Calu3 (cell line): ENCODE results near the gene FOXP1. TPM values are rescaled to one million over a fixed set of nuclear protein-coding genes. Genes with fewer than 3 reads are reported as not detected.

Source experiments
- BruUV-seq: library from RNA; stranded (reverse); fragments of 400-500 nt; replicated peaks from 2 replicates; lab custom pipeline; 2021; lab: Mats Ljungman, UMichigan
- CTCF ChIA-PET: fragments of 300-600 bp; sonication (Branson Sonifier 250); formaldehyde crosslinking; loops from one replicate; lab custom pipeline; 2022; ENCODE audit warnings: antibody characterized with exemption; lab: Charles Lee
- DNase-seq: peaks from one replicate; pipeline ENCODE4 v3.0.0; 2022
- H3K27ac Mint-ChIP-seq: one replicate; pipeline ENCODE4 v1.8.0; 2022; ENCODE audit warnings: mixed read lengths; ENCODE audit not compliant: unreplicated experiment
- H3K27me3 Mint-ChIP-seq: one replicate; pipeline ENCODE4 v1.8.0; 2022; ENCODE audit warnings: mixed read lengths; ENCODE audit not compliant: unreplicated experiment
- H3K36me3 Mint-ChIP-seq: one replicate; pipeline ENCODE4 v1.8.0; 2022; ENCODE audit warnings: mild to moderate bottlenecking, moderate library complexity, mixed read lengths; ENCODE audit not compliant: insufficient read depth, unreplicated experiment
- H3K4me1 Mint-ChIP-seq: one replicate; pipeline ENCODE4 v1.8.0; 2022; ENCODE audit warnings: mild to moderate bottlenecking, low read depth, mixed read lengths; ENCODE audit not compliant: unreplicated experiment
- H3K4me3 Mint-ChIP-seq: one replicate; pipeline ENCODE4 v1.8.0; 2022; ENCODE audit warnings: mild to moderate bottlenecking, low read depth, moderate library complexity, mixed read lengths; ENCODE audit not compliant: unreplicated experiment
- H3K9me3 Mint-ChIP-seq: one replicate; pipeline ENCODE4 v1.8.0; 2022; ENCODE audit warnings: low read depth, mixed read lengths; ENCODE audit not compliant: unreplicated experiment
- CTCF ChIP-seq: fragments of 200-600 bp; IDR thresholded peaks from one replicate; pipeline ENCODE4 v1.8.0; 2022; ENCODE audit warnings: antibody characterized with exemption; ENCODE audit not compliant: unreplicated experiment
- intact Hi-C: fragments of 100-400 bp; cut with micrococcal nuclease; formaldehyde crosslinking; loops from one replicate; pipeline ENCODE4 v1.10.0; 2022; ENCODE audit not compliant: unreplicated experiment
- total RNA-seq: library from RNA; stranded (reverse); gene quantifications from 2 replicates; pipeline ENCODE4 v1.2.3, GENCODE V29; 2022

Gene FOXP1
- total RNA-seq, 1 experiment from 2014 or later, result 82.8 TPM

DNA sequence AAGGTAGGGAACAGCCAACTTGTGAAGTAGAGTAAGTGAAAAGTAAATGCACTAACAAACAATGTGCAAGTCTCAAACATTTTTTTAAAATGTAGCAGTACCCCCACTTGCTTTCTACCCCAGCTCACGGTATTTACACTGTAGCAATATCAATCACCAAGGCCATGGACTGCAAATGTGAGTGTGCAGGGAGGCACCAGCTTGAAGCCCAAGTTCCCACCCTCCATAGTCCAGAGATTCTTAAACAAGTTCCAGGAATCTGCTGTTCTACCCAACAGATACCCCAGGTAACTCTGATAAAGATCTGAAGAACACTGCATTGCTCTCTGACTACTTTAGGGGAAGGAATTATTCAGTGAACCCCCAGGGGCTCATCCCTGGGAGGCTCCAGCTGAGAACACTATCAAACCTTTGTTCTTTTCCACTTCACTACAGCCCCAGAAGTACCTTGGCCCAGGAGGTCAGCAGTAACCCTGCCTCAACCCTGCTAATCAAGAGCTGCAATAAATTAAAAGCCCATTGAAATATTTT lies 86.1 kb downstream of the FOXP1 start:
- peaks cover 9% of the 10 kb centered on the region for H3K36me3 Mint-ChIP-seq
- H3K9me3 Mint-ChIP-seq, result peaks cover 2% of the 10 kb centered on the region
- no peak for DNase-seq
- no peak for TF ChIP-seq CTCF
- BruUV-seq, result no TSS peak
- no peak overlapping the region for H3K27ac Mint-ChIP-seq
- H3K4me3 Mint-ChIP-seq, result no peak overlapping the region
- intact Hi-C loops, result no loop called here
- CTCF ChIA-PET, result no interaction called here
- peaks cover 14% of the 10 kb centered on the region for H3K4me1 Mint-ChIP-seq
- no peaks in the 10 kb centered on the region for H3K27me3 Mint-ChIP-seq

DNA sequence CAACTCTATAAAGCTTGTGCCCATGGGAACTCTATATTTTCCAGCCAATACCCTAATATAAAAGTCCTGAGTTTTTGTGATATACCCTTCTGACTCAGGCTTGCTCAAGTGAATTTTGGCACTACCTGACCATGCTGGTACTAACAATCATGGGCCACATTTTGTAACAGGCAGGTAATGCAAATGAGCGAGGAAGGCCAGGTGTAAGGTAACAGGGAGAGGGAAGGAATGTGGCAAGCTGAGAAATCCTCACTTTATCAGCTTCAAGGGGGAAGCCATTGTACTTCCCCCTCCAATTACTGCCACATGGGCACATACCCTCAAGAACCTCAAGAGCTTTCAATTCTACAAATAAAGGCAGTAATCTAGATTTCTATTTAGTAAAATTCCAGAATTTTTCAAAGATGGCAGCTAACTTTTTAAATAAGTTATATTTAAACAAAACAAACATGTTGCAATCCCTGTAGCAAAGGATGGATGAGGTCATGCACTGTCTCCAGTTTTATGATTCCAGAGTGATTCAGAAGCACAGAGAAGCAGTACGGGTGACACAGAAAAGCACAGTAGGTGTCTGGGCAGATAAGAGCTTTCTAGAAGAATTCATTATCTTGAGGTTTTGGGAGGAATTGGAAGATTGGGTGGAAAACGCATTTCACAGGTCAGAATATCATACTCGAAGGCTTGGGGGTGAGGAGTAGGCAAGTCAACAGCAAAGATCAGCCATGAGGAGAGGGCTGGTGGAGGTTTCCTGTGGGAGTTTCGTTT lies 87.6 kb downstream of the FOXP1 start:
- Mint-ChIP-seq H3K4me3 (no peak overlapping the region), H3K27ac (no peak overlapping the region), H3K9me3 (peaks cover 2% of the 10 kb centered on the region), H3K27me3 (no peaks in the 10 kb centered on the region), H3K36me3 (peaks cover 9% of the 10 kb centered on the region), H3K4me1 (peaks cover 14% of the 10 kb centered on the region)
- intact Hi-C loops, result no loop called here
- BruUV-seq, result no TSS peak
- DNase-seq, result no peak
- no peak for TF ChIP-seq CTCF
- CTCF ChIA-PET, result no interaction called here

DNA sequence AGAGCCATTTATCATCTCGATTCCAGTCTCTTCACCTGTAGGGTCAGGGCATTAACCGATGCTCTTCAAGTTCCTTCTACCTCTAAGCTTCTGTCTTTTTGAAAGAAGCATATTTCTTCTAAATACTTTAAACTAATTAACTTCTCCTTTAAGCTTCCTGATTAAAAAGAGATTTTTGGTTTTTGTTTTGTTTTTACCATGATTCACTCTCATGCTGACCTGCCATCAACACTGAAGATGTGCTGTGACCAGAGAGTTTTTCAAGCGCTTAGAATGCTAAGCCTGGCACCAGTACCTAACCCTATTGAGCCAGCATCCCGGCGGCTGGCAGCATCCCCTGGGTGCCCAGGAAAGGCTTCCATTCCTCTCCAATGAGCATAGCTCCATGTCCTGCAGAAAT lies 89.3 kb downstream of the FOXP1 start:
- no peak for DNase-seq
- intact Hi-C loops, result no loop called here
- TF ChIP-seq CTCF, result no peak
- Mint-ChIP-seq H3K9me3 (peaks cover 2% of the 10 kb centered on the region), H3K27me3 (no peaks in the 10 kb centered on the region), H3K4me3 (no peak overlapping the region), H3K36me3 (peaks cover 9% of the 10 kb centered on the region), H3K4me1 (peaks cover 14% of the 10 kb centered on the region), H3K27ac (no peak overlapping the region)
- BruUV-seq, result no TSS peak
- CTCF ChIA-PET, result no interaction called here

- DNase-seq, result no peak
- Mint-ChIP-seq H3K36me3 (peaks cover 9% of the 10 kb centered on the region), H3K27ac (no peak overlapping the region), H3K4me3 (no peak overlapping the region), H3K9me3 (peaks cover 2% of the 10 kb centered on the region), H3K4me1 (peaks cover 14% of the 10 kb centered on the region), H3K27me3 (no peaks in the 10 kb centered on the region)
- TF ChIP-seq CTCF, result no peak
- intact Hi-C loops, result no loop called here
- BruUV-seq, result no TSS peak
- CTCF ChIA-PET, result no interaction called here
Observed at GRCh38 chr3:71492974-71493771, 90.4 kb downstream of the FOXP1 start.
